Measurements from ENCODE around the gene PLCB1.
"Not testable (repeated sequence)": the region's sequence is repeated elsewhere in the genome, so short reads cannot be mapped to it uniquely, and the experiment has no call there.

PLCB1 gene

GRCh38 chr20:8159217-8159616 lies 27.2 kb downstream of the PLCB1 start:
- not testable (repeated sequence) for H3K4me3 ChIP-seq (ENCODE audit: low read depth, low read length); H3K27ac ChIP-seq (ENCODE audit: low read depth, low read length); H3K36me3 ChIP-seq (ENCODE audit: control insufficient read depth, insufficient read depth, low read length); H3K4me1 ChIP-seq (ENCODE audit: control insufficient read depth, insufficient read depth, low read length); H3K27me3 ChIP-seq (ENCODE audit: control insufficient read depth, insufficient read depth, low read length); H3K9ac ChIP-seq (ENCODE audit: low read length)
- peaks cover 26% of the 10 kb centered on the region for H3K9me3 ChIP-seq (ENCODE audit: control insufficient read depth, insufficient read depth, low read depth, low read length)

- Histone ChIP-seq H3K27me3 (ENCODE audit: control insufficient read depth, insufficient read depth, low read length) (no peaks in the 10 kb centered on the region), H3K27ac (ENCODE audit: low read depth, low read length) (no peak overlapping the region), H3K4me3 (ENCODE audit: low read depth, low read length) (no peak overlapping the region), H3K9me3 (ENCODE audit: control insufficient read depth, insufficient read depth, low read depth, low read length) (peaks cover 26% of the 10 kb centered on the region), H3K36me3 (ENCODE audit: control insufficient read depth, insufficient read depth, low read length) (no peaks in the 10 kb centered on the region), H3K9ac (ENCODE audit: low read length) (no peak overlapping the region), H3K4me1 (ENCODE audit: control insufficient read depth, insufficient read depth, low read length) (no peaks in the 10 kb centered on the region)
These were observed 29.4 kb downstream of the PLCB1 start for GRCh38 chr20:8161264-8162071.

GRCh38 chr20:8162610-8163009 lies 30.5 kb downstream of the PLCB1 start:
- H3K27me3 ChIP-seq (ENCODE audit: control insufficient read depth, insufficient read depth, low read length) = no peaks in the 10 kb centered on the region
- no peak overlapping the region for H3K27ac ChIP-seq (ENCODE audit: low read depth, low read length)
- no peak overlapping the region for H3K9ac ChIP-seq (ENCODE audit: low read length)

GRCh38 chr20:8163543-8163942 lies 31.5 kb downstream of the PLCB1 start:
- H3K4me1 ChIP-seq (ENCODE audit: control insufficient read depth, insufficient read depth, low read length) = no peaks in the 10 kb centered on the region
- H3K4me3 ChIP-seq (ENCODE audit: low read depth, low read length) = no peak overlapping the region
- H3K9ac ChIP-seq (ENCODE audit: low read length) = no peak overlapping the region
- peaks cover 11% of the 10 kb centered on the region for H3K9me3 ChIP-seq (ENCODE audit: control insufficient read depth, insufficient read depth, low read depth, low read length)
- no peak overlapping the region for H3K27ac ChIP-seq (ENCODE audit: low read depth, low read length)
- H3K36me3 ChIP-seq (ENCODE audit: control insufficient read depth, insufficient read depth, low read length) = no peaks in the 10 kb centered on the region
- no peaks in the 10 kb centered on the region for H3K27me3 ChIP-seq (ENCODE audit: control insufficient read depth, insufficient read depth, low read length)

More at GRCh38 chr20:8162610-8163009, 30.5 kb downstream of the PLCB1 start:
- Histone ChIP-seq H3K4me3 (ENCODE audit: low read depth, low read length) (no peak overlapping the region), H3K36me3 (ENCODE audit: control insufficient read depth, insufficient read depth, low read length) (no peaks in the 10 kb centered on the region), H3K4me1 (ENCODE audit: control insufficient read depth, insufficient read depth, low read length) (no peaks in the 10 kb centered on the region), H3K9me3 (ENCODE audit: control insufficient read depth, insufficient read depth, low read depth, low read length) (peaks cover 20% of the 10 kb centered on the region)

GRCh38 chr20:8166730-8167129 lies 34.7 kb downstream of the PLCB1 start:
- H3K4me3 ChIP-seq (ENCODE audit: low read depth, low read length) = no peak overlapping the region
- no peak overlapping the region for H3K27ac ChIP-seq (ENCODE audit: low read depth, low read length)
- H3K9me3 ChIP-seq (ENCODE audit: control insufficient read depth, insufficient read depth, low read depth, low read length) = no peaks in the 10 kb centered on the region
- H3K9ac ChIP-seq (ENCODE audit: low read length) = no peak overlapping the region
- no peaks in the 10 kb centered on the region for H3K27me3 ChIP-seq (ENCODE audit: control insufficient read depth, insufficient read depth, low read length)
- H3K4me1 ChIP-seq (ENCODE audit: control insufficient read depth, insufficient read depth, low read length) = no peaks in the 10 kb centered on the region
- no peaks in the 10 kb centered on the region for H3K36me3 ChIP-seq (ENCODE audit: control insufficient read depth, insufficient read depth, low read length)

- Histone ChIP-seq H3K36me3 (ENCODE audit: control insufficient read depth, insufficient read depth, low read length) (no peaks in the 10 kb centered on the region), H3K27me3 (ENCODE audit: control insufficient read depth, insufficient read depth, low read length) (no peaks in the 10 kb centered on the region), H3K9ac (ENCODE audit: low read length) (no peak overlapping the region), H3K4me3 (ENCODE audit: low read depth, low read length) (no peak overlapping the region), H3K4me1 (ENCODE audit: control insufficient read depth, insufficient read depth, low read length) (no peaks in the 10 kb centered on the region), H3K27ac (ENCODE audit: low read depth, low read length) (no peak overlapping the region), H3K9me3 (ENCODE audit: control insufficient read depth, insufficient read depth, low read depth, low read length) (no peaks in the 10 kb centered on the region)
These were observed 36.8 kb downstream of the PLCB1 start for GRCh38 chr20:8168785-8169288.

- Histone ChIP-seq H3K27me3 (ENCODE audit: control insufficient read depth, insufficient read depth, low read length) (no peaks in the 10 kb centered on the region), H3K4me1 (ENCODE audit: control insufficient read depth, insufficient read depth, low read length) (peaks cover 3% of the 10 kb centered on the region; the same call in 1 of the 2 replicates), H3K36me3 (ENCODE audit: control insufficient read depth, insufficient read depth, low read length) (no peaks in the 10 kb centered on the region), H3K4me3 (ENCODE audit: low read depth, low read length) (no peak overlapping the region), H3K9me3 (ENCODE audit: control insufficient read depth, insufficient read depth, low read depth, low read length) (no peaks in the 10 kb centered on the region), H3K27ac (ENCODE audit: low read depth, low read length) (no peak overlapping the region), H3K9ac (ENCODE audit: low read length) (no peak overlapping the region)
These were observed 38.9 kb downstream of the PLCB1 start for GRCh38 chr20:8170921-8171320.

GRCh38 chr20:8172191-8172590 lies 40.1 kb downstream of the PLCB1 start:
- H3K4me3 ChIP-seq (ENCODE audit: low read depth, low read length) = no peak overlapping the region
- no peak overlapping the region for H3K9ac ChIP-seq (ENCODE audit: low read length)
- H3K4me1 ChIP-seq (ENCODE audit: control insufficient read depth, insufficient read depth, low read length) = peaks cover 3% of the 10 kb centered on the region; the same call in 1 of the 2 replicates
- H3K27ac ChIP-seq (ENCODE audit: low read depth, low read length) = no peak overlapping the region
- no peaks in the 10 kb centered on the region for H3K36me3 ChIP-seq (ENCODE audit: control insufficient read depth, insufficient read depth, low read length)
- no peaks in the 10 kb centered on the region for H3K27me3 ChIP-seq (ENCODE audit: control insufficient read depth, insufficient read depth, low read length)
- H3K9me3 ChIP-seq (ENCODE audit: control insufficient read depth, insufficient read depth, low read depth, low read length) = no peaks in the 10 kb centered on the region

GRCh38 chr20:8175741-8176675 lies 43.9 kb downstream of the PLCB1 start:
- H3K27me3 ChIP-seq (ENCODE audit: control insufficient read depth, insufficient read depth, low read length) = no peaks in the 10 kb centered on the region
- H3K9me3 ChIP-seq (ENCODE audit: control insufficient read depth, insufficient read depth, low read depth, low read length) = no peaks in the 10 kb centered on the region
- no peak overlapping the region for H3K9ac ChIP-seq (ENCODE audit: low read length)
- H3K4me1 ChIP-seq (ENCODE audit: control insufficient read depth, insufficient read depth, low read length) = peaks cover 3% of the 10 kb centered on the region; the same call in 1 of the 2 replicates
- H3K36me3 ChIP-seq (ENCODE audit: control insufficient read depth, insufficient read depth, low read length) = no peaks in the 10 kb centered on the region
- no peak overlapping the region; the same call in 1 of the 2 replicates for H3K27ac ChIP-seq (ENCODE audit: low read depth, low read length)
- H3K4me3 ChIP-seq (ENCODE audit: low read depth, low read length) = no peak overlapping the region

- Histone ChIP-seq H3K27me3 (ENCODE audit: control insufficient read depth, insufficient read depth, low read length) (no peaks in the 10 kb centered on the region), H3K4me3 (ENCODE audit: low read depth, low read length) (no peak overlapping the region), H3K27ac (ENCODE audit: low read depth, low read length) (no peak overlapping the region), H3K9me3 (ENCODE audit: control insufficient read depth, insufficient read depth, low read depth, low read length) (no peaks in the 10 kb centered on the region), H3K9ac (ENCODE audit: low read length) (no peak overlapping the region), H3K4me1 (ENCODE audit: control insufficient read depth, insufficient read depth, low read length) (no peaks in the 10 kb centered on the region), H3K36me3 (ENCODE audit: control insufficient read depth, insufficient read depth, low read length) (no peaks in the 10 kb centered on the region)
These were observed 51.5 kb downstream of the PLCB1 start for GRCh38 chr20:8183526-8183925.

- no peak overlapping the region for H3K27ac ChIP-seq (ENCODE audit: low read depth, low read length)
- no peaks in the 10 kb centered on the region for H3K27me3 ChIP-seq (ENCODE audit: control insufficient read depth, insufficient read depth, low read length)
- no peak overlapping the region for H3K9ac ChIP-seq (ENCODE audit: low read length)
- no peaks in the 10 kb centered on the region for H3K4me1 ChIP-seq (ENCODE audit: control insufficient read depth, insufficient read depth, low read length)
- H3K9me3 ChIP-seq (ENCODE audit: control insufficient read depth, insufficient read depth, low read depth, low read length) = no peaks in the 10 kb centered on the region
- no peaks in the 10 kb centered on the region for H3K36me3 ChIP-seq (ENCODE audit: control insufficient read depth, insufficient read depth, low read length)
- H3K4me3 ChIP-seq (ENCODE audit: low read depth, low read length) = no peak overlapping the region
These were observed 55.7 kb downstream of the PLCB1 start for GRCh38 chr20:8187740-8188139.

Measured in HUES6 (cell line).